Activated T-cell treated with anti-CD3 and anti-CD28 coated beads for 1 hour (primary cell): Measurements from ENCODE around the gene TXNDC9.
"Not testable (repeated sequence)": the region's sequence is repeated elsewhere in the genome, so short reads cannot be mapped to it uniquely, and the experiment has no call there.

Source experiments
- DNase-seq: peaks from one replicate; pipeline ENCODE4 v3.0.0-alpha.2; 2020; ENCODE audit warnings: low read depth

Gene TXNDC9

GRCh38 chr2:99325384-99325783 is 10.7 kb downstream of the TXNDC9 start:
- DNase-seq = no peak

GRCh38 chr2:99317873-99318200 is 18.3 kb downstream of the TXNDC9 start:
- not testable (repeated sequence) for DNase-seq

GRCh38 chr2:99317161-99317872 is 18.8 kb downstream of the TXNDC9 start:
- DNase-seq = no peak

- not testable (repeated sequence) for DNase-seq
These were observed 35.0 kb downstream of the TXNDC9 start, which contains the start of gene LYG1 for GRCh38 chr2:99301097-99301496. TSS of gene LYG1 (minus strand) at chr2:99301197. CDS start at chr2:99295670, 5,527 bp downstream.

- no peak for DNase-seq
These were observed 36.6 kb downstream of the TXNDC9 start for GRCh38 chr2:99299580-99299979.

GRCh38 chr2:99297994-99298393 is 38.1 kb downstream of the TXNDC9 start:
- DNase-seq = no peak

GRCh38 chr2:99285526-99285925 is 50.6 kb downstream of the TXNDC9 start:
- DNase-seq = no peak

GRCh38 chr2:99279969-99280695 is 56.0 kb downstream of the TXNDC9 start:
- no peak for DNase-seq

- DNase-seq = no peak
These were observed 57.3 kb downstream of the TXNDC9 start for GRCh38 chr2:99278793-99279291.

GRCh38 chr2:99278195-99278765 is 57.9 kb downstream of the TXNDC9 start:
- DNase-seq = not testable (repeated sequence)

- DNase-seq = no peak
These were observed 60.3 kb downstream of the TXNDC9 start for GRCh38 chr2:99275882-99276281.
